Measurements from ENCODE around the gene ITM2C. TPM values are rescaled to one million over a fixed set of nuclear protein-coding genes. Genes with fewer than 3 reads are reported as not detected.

Gene ITM2C
- total and polyA plus RNA-seq, 2 experiments from 2014 or later = 241 to 367 TPM

GRCh38 chr2:230886206-230886605 is 21.5 kb downstream of the ITM2C start (continued):
- TF ChIP-seq ETS1 (IDR thresholded peaks at IDR 0.05) = no peak
- TF ChIP-seq EZH2phosphoT487 (IDR thresholded peaks at IDR 0.05; ENCODE audit: unreplicated experiment) = no peak
- TF ChIP-seq CTCF (conservative IDR thresholded peaks at IDR 0.05; ENCODE audit: low read depth in 2 of 2) = no peak
- TF ChIP-seq ZNF331 (CRISPR knock-in tag; IDR thresholded peaks at IDR 0.05; ENCODE audit: low read depth) = no peak
- no peak for TF ChIP-seq POLR2AphosphoS5 (IDR thresholded peaks at IDR 0.05; ENCODE audit: low read depth)

- Histone ChIP-seq H3K79me2 (replicated peaks; ENCODE audit: insufficient read depth) (no peaks in the 10 kb centered on the region), H3K4me3 (no peak overlapping the region), H4K20me1 (replicated peaks; ENCODE audit: insufficient read depth) (no peaks in the 10 kb centered on the region), H3K4me2 (no peak overlapping the region), H3K36me3 (ENCODE audit: insufficient read depth) (no peaks in the 10 kb centered on the region), H3K27ac (ENCODE audit: low read depth) (no peak overlapping the region), H2AFZ (peak overlapping the region; percentile 74), H3K27me3 (ENCODE audit: insufficient read depth) (no peaks in the 10 kb centered on the region), H3F3A (replicated peaks; ENCODE audit: low read depth) (no peaks in the 10 kb centered on the region), H3K9me2 (ENCODE audit: insufficient read depth) (no peaks in the 10 kb centered on the region), H3K4me1 (ENCODE audit: insufficient read depth) (no peaks in the 10 kb centered on the region; the same call in 1 of the 2 replicates)
- TF ChIP-seq EZH2 (IDR thresholded peaks at IDR 0.05; ENCODE audit: low read depth, unreplicated experiment) = no peak
- TF ChIP-seq ZNF462 (CRISPR knock-in tag; IDR thresholded peaks at IDR 0.05) = no peak
- no peak for TF ChIP-seq POLR2AphosphoS5 (IDR thresholded peaks at IDR 0.05; ENCODE audit: low read depth)
- no peak for TF ChIP-seq NANOG (IDR thresholded peaks at IDR 0.05; ENCODE audit: borderline replicate concordance)
- no peak for TF ChIP-seq ZNF114 (CRISPR knock-in tag; IDR thresholded peaks at IDR 0.05)
- ATAC-seq (peak; percentile 68), DNase-seq (ENCODE audit: low spot score) (peak; percentile 31)
- peaks cover 2% of the 10 kb centered on the region for H3K27me3 Mint-ChIP-seq (ENCODE audit: insufficient read depth, low read depth, poor library complexity)
- H3K4me1 Mint-ChIP-seq = peaks cover 28% of the 10 kb centered on the region
- no peak overlapping the region for H3K27ac Mint-ChIP-seq
- H3K4me3 Mint-ChIP-seq = no peak overlapping the region
- H3K9me3 Mint-ChIP-seq = no peaks in the 10 kb centered on the region
- no peaks in the 10 kb centered on the region; the same call in 2 of the 3 replicates for H3K36me3 Mint-ChIP-seq (ENCODE audit: low read depth)
Measured at GRCh38 chr2:230886671-230887071, 21.9 kb downstream of the ITM2C start.
